Measurements from ENCODE around the gene PAK1IP1. TPM values are rescaled to one million over a fixed set of nuclear protein-coding genes. Genes with fewer than 3 reads are reported as not detected.

Gene PAK1IP1
- total and polyA plus RNA-seq, 10 of the 15 experiments (the other 5 are each of a cell fraction or from before 2014, with no cell fraction given), result 26.0 to 98.5 (median 47.8) TPM

- TF ChIP-seq, protein P1, sequence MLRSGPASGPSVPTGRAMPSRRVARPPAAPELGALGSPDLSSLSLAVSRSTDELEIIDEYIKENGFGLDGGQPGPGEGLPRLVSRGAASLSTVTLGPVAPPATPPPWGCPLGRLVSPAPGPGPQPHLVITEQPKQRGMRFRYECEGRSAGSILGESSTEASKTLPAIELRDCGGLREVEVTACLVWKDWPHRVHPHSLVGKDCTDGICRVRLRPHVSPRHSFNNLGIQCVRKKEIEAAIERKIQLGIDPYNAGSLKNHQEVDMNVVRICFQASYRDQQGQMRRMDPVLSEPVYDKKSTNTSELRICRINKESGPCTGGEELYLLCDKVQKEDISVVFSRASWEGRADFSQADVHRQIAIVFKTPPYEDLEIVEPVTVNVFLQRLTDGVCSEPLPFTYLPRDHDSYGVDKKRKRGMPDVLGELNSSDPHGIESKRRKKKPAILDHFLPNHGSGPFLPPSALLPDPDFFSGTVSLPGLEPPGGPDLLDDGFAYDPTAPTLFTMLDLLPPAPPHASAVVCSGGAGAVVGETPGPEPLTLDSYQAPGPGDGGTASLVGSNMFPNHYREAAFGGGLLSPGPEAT (IDR thresholded peaks at IDR 0.05; ENCODE audit: low read depth), result peak; percentile 98
- TF ChIP-seq, protein P2, sequence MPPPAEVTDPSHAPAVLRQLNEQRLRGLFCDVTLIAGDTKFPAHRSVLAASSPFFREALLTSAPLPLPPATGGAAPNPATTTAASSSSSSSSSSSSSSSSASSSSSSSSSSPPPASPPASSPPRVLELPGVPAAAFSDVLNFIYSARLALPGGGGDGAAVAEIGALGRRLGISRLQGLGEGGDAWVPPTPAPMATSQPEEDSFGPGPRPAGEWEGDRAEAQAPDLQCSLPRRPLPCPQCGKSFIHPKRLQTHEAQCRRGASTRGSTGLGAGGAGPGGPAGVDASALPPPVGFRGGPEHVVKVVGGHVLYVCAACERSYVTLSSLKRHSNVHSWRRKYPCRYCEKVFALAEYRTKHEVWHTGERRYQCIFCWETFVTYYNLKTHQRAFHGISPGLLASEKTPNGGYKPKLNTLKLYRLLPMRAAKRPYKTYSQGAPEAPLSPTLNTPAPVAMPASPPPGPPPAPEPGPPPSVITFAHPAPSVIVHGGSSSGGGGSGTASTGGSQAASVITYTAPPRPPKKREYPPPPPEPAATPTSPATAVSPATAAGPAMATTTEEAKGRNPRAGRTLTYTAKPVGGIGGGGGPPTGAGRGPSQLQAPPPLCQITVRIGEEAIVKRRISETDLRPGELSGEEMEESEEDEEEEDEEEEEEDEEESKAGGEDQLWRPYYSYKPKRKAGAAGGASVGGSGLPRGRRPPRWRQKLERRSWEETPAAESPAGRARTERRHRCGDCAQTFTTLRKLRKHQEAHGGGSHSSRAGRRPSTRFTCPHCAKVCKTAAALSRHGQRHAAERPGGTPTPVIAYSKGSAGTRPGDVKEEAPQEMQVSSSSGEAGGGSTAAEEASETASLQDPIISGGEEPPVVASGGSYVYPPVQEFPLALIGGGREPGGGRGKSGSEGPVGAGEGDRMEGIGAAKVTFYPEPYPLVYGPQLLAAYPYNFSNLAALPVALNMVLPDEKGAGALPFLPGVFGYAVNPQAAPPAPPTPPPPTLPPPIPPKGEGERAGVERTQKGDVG (CRISPR knock-in tag; IDR thresholded peaks at IDR 0.05), result no peak
- no peak for TF ChIP-seq MTA3 (IDR thresholded peaks at IDR 0.05; ENCODE audit: borderline replicate concordance, low read length)
- TF ChIP-seq RUNX3 (IDR thresholded peaks at IDR 0.05; ENCODE audit: low read length), result peak; percentile 80
- TF ChIP-seq NR2C1 (IDR thresholded peaks at IDR 0.05), result peak; percentile 60
- TF ChIP-seq, protein P3, sequence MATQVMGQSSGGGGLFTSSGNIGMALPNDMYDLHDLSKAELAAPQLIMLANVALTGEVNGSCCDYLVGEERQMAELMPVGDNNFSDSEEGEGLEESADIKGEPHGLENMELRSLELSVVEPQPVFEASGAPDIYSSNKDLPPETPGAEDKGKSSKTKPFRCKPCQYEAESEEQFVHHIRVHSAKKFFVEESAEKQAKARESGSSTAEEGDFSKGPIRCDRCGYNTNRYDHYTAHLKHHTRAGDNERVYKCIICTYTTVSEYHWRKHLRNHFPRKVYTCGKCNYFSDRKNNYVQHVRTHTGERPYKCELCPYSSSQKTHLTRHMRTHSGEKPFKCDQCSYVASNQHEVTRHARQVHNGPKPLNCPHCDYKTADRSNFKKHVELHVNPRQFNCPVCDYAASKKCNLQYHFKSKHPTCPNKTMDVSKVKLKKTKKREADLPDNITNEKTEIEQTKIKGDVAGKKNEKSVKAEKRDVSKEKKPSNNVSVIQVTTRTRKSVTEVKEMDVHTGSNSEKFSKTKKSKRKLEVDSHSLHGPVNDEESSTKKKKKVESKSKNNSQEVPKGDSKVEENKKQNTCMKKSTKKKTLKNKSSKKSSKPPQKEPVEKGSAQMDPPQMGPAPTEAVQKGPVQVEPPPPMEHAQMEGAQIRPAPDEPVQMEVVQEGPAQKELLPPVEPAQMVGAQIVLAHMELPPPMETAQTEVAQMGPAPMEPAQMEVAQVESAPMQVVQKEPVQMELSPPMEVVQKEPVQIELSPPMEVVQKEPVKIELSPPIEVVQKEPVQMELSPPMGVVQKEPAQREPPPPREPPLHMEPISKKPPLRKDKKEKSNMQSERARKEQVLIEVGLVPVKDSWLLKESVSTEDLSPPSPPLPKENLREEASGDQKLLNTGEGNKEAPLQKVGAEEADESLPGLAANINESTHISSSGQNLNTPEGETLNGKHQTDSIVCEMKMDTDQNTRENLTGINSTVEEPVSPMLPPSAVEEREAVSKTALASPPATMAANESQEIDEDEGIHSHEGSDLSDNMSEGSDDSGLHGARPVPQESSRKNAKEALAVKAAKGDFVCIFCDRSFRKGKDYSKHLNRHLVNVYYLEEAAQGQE (IDR thresholded peaks at IDR 0.05; ENCODE audit: low read depth, low read length), result no peak
- TF ChIP-seq SPI1 (IDR thresholded peaks at IDR 0.05; ENCODE audit: borderline replicate concordance, insufficient read depth, low read depth, low read length), result no peak
- peak; percentile 99 for TF ChIP-seq CREB1 (IDR thresholded peaks at IDR 0.05; ENCODE audit: low read depth)
- peak; percentile 95 for TF ChIP-seq PML (IDR thresholded peaks at IDR 0.05; ENCODE audit: low read length)
- TF ChIP-seq, protein P4, sequence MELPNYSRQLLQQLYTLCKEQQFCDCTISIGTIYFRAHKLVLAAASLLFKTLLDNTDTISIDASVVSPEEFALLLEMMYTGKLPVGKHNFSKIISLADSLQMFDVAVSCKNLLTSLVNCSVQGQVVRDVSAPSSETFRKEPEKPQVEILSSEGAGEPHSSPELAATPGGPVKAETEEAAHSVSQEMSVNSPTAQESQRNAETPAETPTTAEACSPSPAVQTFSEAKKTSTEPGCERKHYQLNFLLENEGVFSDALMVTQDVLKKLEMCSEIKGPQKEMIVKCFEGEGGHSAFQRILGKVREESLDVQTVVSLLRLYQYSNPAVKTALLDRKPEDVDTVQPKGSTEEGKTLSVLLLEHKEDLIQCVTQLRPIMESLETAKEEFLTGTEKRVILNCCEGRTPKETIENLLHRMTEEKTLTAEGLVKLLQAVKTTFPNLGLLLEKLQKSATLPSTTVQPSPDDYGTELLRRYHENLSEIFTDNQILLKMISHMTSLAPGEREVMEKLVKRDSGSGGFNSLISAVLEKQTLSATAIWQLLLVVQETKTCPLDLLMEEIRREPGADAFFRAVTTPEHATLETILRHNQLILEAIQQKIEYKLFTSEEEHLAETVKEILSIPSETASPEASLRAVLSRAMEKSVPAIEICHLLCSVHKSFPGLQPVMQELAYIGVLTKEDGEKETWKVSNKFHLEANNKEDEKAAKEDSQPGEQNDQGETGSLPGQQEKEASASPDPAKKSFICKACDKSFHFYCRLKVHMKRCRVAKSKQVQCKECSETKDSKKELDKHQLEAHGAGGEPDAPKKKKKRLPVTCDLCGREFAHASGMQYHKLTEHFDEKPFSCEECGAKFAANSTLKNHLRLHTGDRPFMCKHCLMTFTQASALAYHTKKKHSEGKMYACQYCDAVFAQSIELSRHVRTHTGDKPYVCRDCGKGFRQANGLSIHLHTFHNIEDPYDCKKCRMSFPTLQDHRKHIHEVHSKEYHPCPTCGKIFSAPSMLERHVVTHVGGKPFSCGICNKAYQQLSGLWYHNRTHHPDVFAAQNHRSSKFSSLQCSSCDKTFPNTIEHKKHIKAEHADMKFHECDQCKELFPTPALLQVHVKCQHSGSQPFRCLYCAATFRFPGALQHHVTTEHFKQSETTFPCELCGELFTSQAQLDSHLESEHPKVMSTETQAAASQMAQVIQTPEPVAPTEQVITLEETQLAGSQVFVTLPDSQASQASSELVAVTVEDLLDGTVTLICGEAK (IDR thresholded peaks at IDR 0.05; ENCODE audit: borderline replicate concordance), result peak; percentile 95
- peak; percentile 43; the same call in 1 of the 2 replicates for TF ChIP-seq NR2F1 (conservative IDR thresholded peaks at IDR 0.05)
- TF ChIP-seq GABPA (IDR thresholded peaks at IDR 0.05; ENCODE audit: low read depth), result peak; percentile 92
- no peak for TF ChIP-seq ZSCAN29 (IDR thresholded peaks at IDR 0.05)
- no peak for TF ChIP-seq NFYA (IDR thresholded peaks at IDR 0.05; ENCODE audit: borderline replicate concordance, low read depth, low read length)
- no peak for TF ChIP-seq WRNIP1 (IDR thresholded peaks at IDR 0.05; ENCODE audit: borderline replicate concordance, low read depth, low read length)
- no peak for TF ChIP-seq ZNF217 (IDR thresholded peaks at IDR 0.05)
- TF ChIP-seq YY1 (IDR thresholded peaks at IDR 0.05; ENCODE audit: low read depth, low read length), result peak; percentile 38
- TF ChIP-seq CHD2 (IDR thresholded peaks at IDR 0.05; ENCODE audit: borderline replicate concordance, low read depth, low read length), result peak; percentile 39; the same call in 1 of the 2 replicates
Observed at GRCh38 chr6:10694302-10695085, at the start of gene PAK1IP1, which contains the start of gene C6orf52 (continued).

All from GM12878 (cell line).